ENCODE results near the gene CADPS2.
"Not testable (repeated sequence)": the region's sequence is repeated elsewhere in the genome, so short reads cannot be mapped to it uniquely, and the experiment has no call there.

The CADPS2 gene

GRCh38 chr7:122709930-122710646 lies 176.2 kb downstream of the CADPS2 start:
- DNase-seq (ENCODE audit: low spot score), result no peak

- no peak for DNase-seq (ENCODE audit: low spot score)
These were observed 179.4 kb downstream of the CADPS2 start for GRCh38 chr7:122706836-122707235.

- DNase-seq (ENCODE audit: low spot score), result no peak
These were observed 183.3 kb downstream of the CADPS2 start, which contains the start of gene RNF148 for GRCh38 chr7:122702872-122703510. TSS of gene RNF148 (minus strand) at chr7:122702922. CDS start at chr7:122702750, 172 bp downstream.

GRCh38 chr7:122699017-122699416 lies 187.2 kb downstream of the CADPS2 start, which contains the start of gene RNF133:
TSS of gene RNF133 (minus strand) at chr7:122699117. CDS start at chr7:122698918, 199 bp downstream.
- no peak for DNase-seq (ENCODE audit: low spot score)

- DNase-seq (ENCODE audit: low spot score), result no peak
These were observed 190.4 kb downstream of the CADPS2 start for GRCh38 chr7:122695816-122696215.

- no peak for DNase-seq (ENCODE audit: low spot score)
These were observed 191.6 kb downstream of the CADPS2 start for GRCh38 chr7:122694697-122695096.

- no peak for DNase-seq (ENCODE audit: low spot score)
These were observed 193.4 kb downstream of the CADPS2 start for GRCh38 chr7:122692769-122693309.

- no peak for DNase-seq (ENCODE audit: low spot score)
These were observed 194.6 kb downstream of the CADPS2 start for GRCh38 chr7:122691569-122692235.

GRCh38 chr7:122689346-122690109 lies 196.7 kb downstream of the CADPS2 start:
- no peak for DNase-seq (ENCODE audit: low spot score)

GRCh38 chr7:122688400-122688998 lies 197.8 kb downstream of the CADPS2 start:
- DNase-seq (ENCODE audit: low spot score), result no peak

GRCh38 chr7:122686360-122686878 lies 199.8 kb downstream of the CADPS2 start:
- DNase-seq (ENCODE audit: low spot score), result no peak

GRCh38 chr7:122684504-122684903 lies 201.8 kb downstream of the CADPS2 start:
- no peak for DNase-seq (ENCODE audit: low spot score)

GRCh38 chr7:122682815-122683550 lies 203.3 kb downstream of the CADPS2 start:
- DNase-seq (ENCODE audit: low spot score), result no peak

GRCh38 chr7:122681186-122681585 lies 205.1 kb downstream of the CADPS2 start:
- not testable (repeated sequence) for DNase-seq (ENCODE audit: low spot score)

GRCh38 chr7:122679813-122680212 lies 206.4 kb downstream of the CADPS2 start:
- DNase-seq (ENCODE audit: low spot score), result no peak

GRCh38 chr7:122679269-122679709 lies 207.0 kb downstream of the CADPS2 start:
- not testable (repeated sequence) for DNase-seq (ENCODE audit: low spot score)

- DNase-seq (ENCODE audit: low spot score), result no peak
These were observed 209.1 kb downstream of the CADPS2 start for GRCh38 chr7:122677149-122677548.

- no peak for DNase-seq (ENCODE audit: low spot score)
These were observed 209.8 kb downstream of the CADPS2 start for GRCh38 chr7:122676466-122676865.

- no peak for DNase-seq (ENCODE audit: low spot score)
These were observed 210.6 kb downstream of the CADPS2 start for GRCh38 chr7:122675621-122676020.

GRCh38 chr7:122675011-122675410 lies 211.2 kb downstream of the CADPS2 start:
- DNase-seq (ENCODE audit: low spot score), result no peak

Data from CD4-positive, alpha-beta T cell treated with Interleukin-6 at 100 ng/mL for 8 hours (primary cell).